Midbrain (tissue), 1 donor: ENCODE results near the gene NCF2.
"Not testable (repeated sequence)": the region's sequence is repeated elsewhere in the genome, so short reads cannot be mapped to it uniquely, and the experiment has no call there.

Source experiments
- DNase-seq: peaks from one replicate; lab custom pipeline; 2025; lab: John Stamatoyannopoulos, UW

Gene NCF2

GRCh38 chr1:183590244-183591191, at the start of gene NCF2:
NCF2 (minus strand) TSS chr1:183590459; CDS start chr1:183590329, 130 bp downstream.
- no peak for DNase-seq

- DNase-seq = no peak
These were observed 48.6 kb upstream of the NCF2 start for GRCh38 chr1:183638649-183639387.

GRCh38 chr1:183636783-183637182, 46.5 kb upstream of the NCF2 start:
- DNase-seq = no peak

- no peak for DNase-seq
These were observed 46.0 kb upstream of the NCF2 start for GRCh38 chr1:183636334-183636682.

GRCh38 chr1:183635606-183636333, 45.5 kb upstream of the NCF2 start, which contains the start of gene ARPC5:
ARPC5 (minus strand) TSS chr1:183635783; CDS start chr1:183635659, 124 bp downstream.
- peak; percentile 98 for DNase-seq

GRCh38 chr1:183635099-183635605, 44.9 kb upstream of the NCF2 start:
- peak; percentile 36 for DNase-seq

GRCh38 chr1:183634429-183635065, 44.3 kb upstream of the NCF2 start:
- DNase-seq = no peak

- DNase-seq = peak; percentile 58
These were observed 43.6 kb upstream of the NCF2 start for GRCh38 chr1:183633676-183634343.

- no peak for DNase-seq
These were observed 42.7 kb upstream of the NCF2 start for GRCh38 chr1:183632964-183633363.

GRCh38 chr1:183632114-183632513, 41.9 kb upstream of the NCF2 start:
- no peak for DNase-seq

- peak; percentile 32 for DNase-seq
These were observed 40.5 kb upstream of the NCF2 start for GRCh38 chr1:183630748-183631147.

- no peak for DNase-seq
These were observed 38.3 kb upstream of the NCF2 start for GRCh38 chr1:183628537-183628936.

- DNase-seq = not testable (repeated sequence)
These were observed 36.0 kb upstream of the NCF2 start for GRCh38 chr1:183626236-183626635.

- DNase-seq = peak; percentile 73
These were observed 32.9 kb upstream of the NCF2 start for GRCh38 chr1:183622884-183623785.

GRCh38 chr1:183622013-183622412, 31.8 kb upstream of the NCF2 start:
- no peak for DNase-seq

GRCh38 chr1:183620311-183620710, 30.1 kb upstream of the NCF2 start:
- DNase-seq = no peak

GRCh38 chr1:183619781-183620180, 29.5 kb upstream of the NCF2 start:
- DNase-seq = no peak

- DNase-seq = not testable (repeated sequence)
These were observed 27.9 kb upstream of the NCF2 start for GRCh38 chr1:183618202-183618601.

GRCh38 chr1:183612975-183613374, 22.7 kb upstream of the NCF2 start:
- not testable (repeated sequence) for DNase-seq

- no peak for DNase-seq
These were observed 22.1 kb upstream of the NCF2 start for GRCh38 chr1:183612407-183612806.
